M059J (cell line): ENCODE results near the gene FBXO27. TPM values are rescaled to one million over a fixed set of nuclear protein-coding genes. Genes with fewer than 3 reads are reported as not detected.
"Not testable (repeated sequence)": the region's sequence is repeated elsewhere in the genome, so short reads cannot be mapped to it uniquely, and the experiment has no call there.

Source experiments
- DNase-seq: peaks from one replicate; pipeline ENCODE4 v3.0.0-alpha.2; 2012; ENCODE audit warnings: low read depth
- total RNA-seq: library from RNA; depleted of rRNA; stranded (reverse); fragments of >200 nt; shearing (Covaris generic); gene quantifications from 2 replicates; pipeline ENCODE4 v1.2.3, GENCODE V29; 2014; rRNA removed

FBXO27 gene
- total RNA-seq, 1 experiment from 2014 or later, result 10.6 TPM

- not testable (repeated sequence) for DNase-seq
Measured at GRCh38 chr19:38988627-38989026, 43.7 kb downstream of the FBXO27 start.

GRCh38 chr19:38987745-38988144 lies 44.6 kb downstream of the FBXO27 start:
- DNase-seq, result not testable (repeated sequence)

DNA sequence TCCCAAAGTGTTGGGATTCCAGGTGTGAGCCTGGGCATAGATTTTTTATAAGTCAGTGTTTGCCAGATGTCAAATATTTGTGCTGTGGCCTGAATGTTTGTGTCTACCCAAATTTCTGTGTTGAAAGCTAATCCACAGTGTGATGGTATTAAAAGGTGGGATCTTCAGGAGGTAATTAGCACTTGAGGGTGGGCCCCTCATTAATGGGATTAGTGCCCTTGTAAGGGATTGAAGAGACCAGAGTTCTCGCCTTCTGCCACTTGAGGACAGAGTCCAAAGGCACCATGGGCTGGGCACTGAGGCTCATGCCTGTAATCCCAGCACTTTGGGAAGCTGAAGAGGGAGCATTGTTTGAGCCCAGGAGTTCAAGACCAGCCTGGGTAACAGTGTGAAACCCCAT lies 47.1 kb downstream of the FBXO27 start:
- no peak for DNase-seq

DNA sequence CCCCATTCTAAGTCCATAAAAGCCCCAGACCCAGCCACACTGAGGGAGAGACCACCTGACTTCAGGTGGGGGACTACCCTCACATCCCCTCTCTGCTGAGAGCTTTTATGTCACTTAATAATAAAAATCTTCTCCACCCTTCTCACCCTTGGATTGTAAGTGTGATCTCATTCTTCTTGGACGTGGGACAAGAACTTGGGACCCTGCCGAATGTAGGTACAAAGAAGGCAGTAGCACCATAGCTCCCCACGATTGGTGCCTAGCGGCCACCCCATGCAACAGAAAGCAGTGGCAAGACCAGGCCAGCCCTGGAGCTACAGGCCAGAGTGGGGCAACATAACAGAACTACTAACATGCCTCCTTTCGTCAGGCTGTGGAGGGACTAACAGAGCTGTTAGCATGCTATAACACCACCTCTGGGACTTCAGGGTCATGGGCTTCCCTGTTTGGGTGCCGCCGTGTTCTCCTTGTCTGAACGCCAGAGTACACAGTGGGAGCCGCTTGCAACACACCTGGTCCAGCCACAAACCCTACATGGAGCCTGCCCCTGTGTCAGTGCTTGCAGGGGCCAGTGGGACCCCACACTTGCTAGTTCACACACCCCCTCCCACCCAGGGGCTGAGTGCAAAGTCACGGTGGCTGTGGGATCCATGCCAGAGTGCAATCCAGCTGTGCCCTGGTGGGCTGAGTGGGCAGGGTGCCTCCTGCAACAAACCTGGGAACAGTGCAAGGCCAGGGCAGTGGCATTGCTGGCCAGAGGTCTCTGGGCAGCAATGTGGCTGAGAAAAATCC lies 51.6 kb downstream of the FBXO27 start:
- no peak for DNase-seq

GRCh38 chr19:38979812-38980211 lies 52.5 kb downstream of the FBXO27 start:
- no peak for DNase-seq

GRCh38 chr19:38978326-38978689 lies 54.0 kb downstream of the FBXO27 start:
- DNase-seq, result no peak

- DNase-seq, result peak; percentile 92
Measured at GRCh38 chr19:38977445-38978325, 54.7 kb downstream of the FBXO27 start.

- DNase-seq, result peak; percentile 51
Measured at GRCh38 chr19:38975861-38976271, 56.5 kb downstream of the FBXO27 start.

- peak; percentile 52 for DNase-seq
Measured at GRCh38 chr19:38975214-38975860, 57.0 kb downstream of the FBXO27 start, which contains the start of gene FBXO17. FBXO17 (minus strand) TSS chr19:38975742; CDS start chr19:38950319, 25,423 bp downstream.

- no peak for DNase-seq
Measured at GRCh38 chr19:38974624-38975213, 57.6 kb downstream of the FBXO27 start.

Other genes with a start within 250 kb of the FBXO27 start
- gene LGALS7B, start 243.3 kb downstream of the FBXO27 start, total RNA-seq, result not detected in 2 replicates
- gene LGALS4, start 219.6 kb downstream of the FBXO27 start, total RNA-seq, result not detected in 2 replicates
- gene ECH1, start 200.8 kb downstream of the FBXO27 start, total RNA-seq, result 31.9 and 33.0 TPM in 2 replicates
- gene HNRNPL, start 182.6 kb downstream of the FBXO27 start, total RNA-seq, result 208 and 271 TPM in 2 replicates
- 0.57 and 1.0 TPM in 2 replicates for gene RINL, start 154.3 kb downstream of the FBXO27 start, total RNA-seq
- 63.3 and 77.1 TPM in 2 replicates for gene SIRT2, start 132.9 kb downstream of the FBXO27 start, total RNA-seq
- 16.5 and 27.5 TPM in 2 replicates for gene NFKBIB, start 132.6 kb downstream of the FBXO27 start, total RNA-seq
- gene CCER2, start 120.4 kb downstream of the FBXO27 start, total RNA-seq, result not detected in 2 replicates
- 15.4 and 20.2 TPM in 2 replicates for gene SARS2, start 101.8 kb downstream of the FBXO27 start, total RNA-seq
- gene MRPS12, start 101.6 kb downstream of the FBXO27 start, total RNA-seq, result 57.5 and 76.6 TPM in 2 replicates
- 10.8 and 15.3 TPM in 2 replicates for gene FBXO17, start 56.8 kb downstream of the FBXO27 start, total RNA-seq
- gene ACP7, start 51.8 kb upstream of the FBXO27 start, total RNA-seq, result 0.89 and 1.7 TPM in 2 replicates
- gene PAK4, start 93.2 kb upstream of the FBXO27 start, total RNA-seq, result 6.1 and 10.9 TPM in 2 replicates
- gene NCCRP1, start 164.4 kb upstream of the FBXO27 start, total RNA-seq, result not detected in 2 replicates
- gene SYCN, start 171.7 kb upstream of the FBXO27 start, total RNA-seq, result not detected in 2 replicates
- gene IFNL3, start 212.5 kb upstream of the FBXO27 start, total RNA-seq, result not detected in 2 replicates
- gene IFNL4, start 216.3 kb upstream of the FBXO27 start, total RNA-seq, result not detected in 2 replicates
- not detected in 2 replicates for gene IFNL2, start 235.8 kb upstream of the FBXO27 start, total RNA-seq